GM15510 (cell line): ENCODE measurements around the gene SLC2A1.
A peak's percentile ranks its signal among the peaks of the same experiment; 100 is the strongest.

Experiments
- POLR2A ChIP-seq: IDR thresholded peaks from 3 replicates; pipeline ENCODE4 v1.6.1; 2011; ENCODE audit warnings: borderline replicate concordance; ENCODE audit not compliant: insufficient read length; ENCODE audit errors: extremely low read depth

The SLC2A1 gene

GRCh38 chr1:42924082-42924850, 34.4 kb downstream of the SLC2A1 start:
- peak; percentile 77 for TF ChIP-seq POLR2A

DNA sequence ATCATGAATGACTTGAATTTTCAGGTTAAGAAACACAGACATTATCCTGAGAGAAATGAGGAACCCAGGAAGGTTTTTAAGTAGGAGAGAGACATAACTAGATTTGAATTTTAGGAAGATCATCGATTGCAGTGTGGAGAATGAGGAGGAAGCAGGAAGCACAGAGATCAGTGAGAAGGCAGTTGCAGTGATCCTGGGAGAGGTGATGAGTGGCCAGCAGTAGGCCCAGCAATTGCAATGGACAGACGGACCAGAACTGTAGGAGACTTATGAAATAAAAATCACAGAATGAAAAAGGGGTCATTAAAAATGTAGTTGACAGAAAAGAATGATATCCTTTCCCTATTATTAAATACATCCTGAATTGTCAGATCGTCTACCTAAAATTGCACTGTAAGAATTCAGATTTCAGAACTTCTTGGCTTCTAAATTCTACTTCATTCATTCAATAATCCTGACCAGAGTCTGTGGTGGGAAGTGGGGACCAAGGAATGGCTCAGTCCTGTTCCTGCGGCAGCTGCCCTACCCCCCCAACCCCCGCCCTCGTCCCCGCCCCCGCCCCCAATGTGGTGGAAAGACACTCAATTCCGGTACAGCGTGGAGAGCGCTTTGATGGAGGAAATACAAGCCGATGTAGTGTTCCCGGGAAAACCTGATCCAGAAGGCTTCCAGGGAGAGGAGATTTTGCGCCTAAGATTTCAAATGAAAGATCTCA, 35.1 kb downstream of the SLC2A1 start:
- TF ChIP-seq POLR2A = no peak

DNA sequence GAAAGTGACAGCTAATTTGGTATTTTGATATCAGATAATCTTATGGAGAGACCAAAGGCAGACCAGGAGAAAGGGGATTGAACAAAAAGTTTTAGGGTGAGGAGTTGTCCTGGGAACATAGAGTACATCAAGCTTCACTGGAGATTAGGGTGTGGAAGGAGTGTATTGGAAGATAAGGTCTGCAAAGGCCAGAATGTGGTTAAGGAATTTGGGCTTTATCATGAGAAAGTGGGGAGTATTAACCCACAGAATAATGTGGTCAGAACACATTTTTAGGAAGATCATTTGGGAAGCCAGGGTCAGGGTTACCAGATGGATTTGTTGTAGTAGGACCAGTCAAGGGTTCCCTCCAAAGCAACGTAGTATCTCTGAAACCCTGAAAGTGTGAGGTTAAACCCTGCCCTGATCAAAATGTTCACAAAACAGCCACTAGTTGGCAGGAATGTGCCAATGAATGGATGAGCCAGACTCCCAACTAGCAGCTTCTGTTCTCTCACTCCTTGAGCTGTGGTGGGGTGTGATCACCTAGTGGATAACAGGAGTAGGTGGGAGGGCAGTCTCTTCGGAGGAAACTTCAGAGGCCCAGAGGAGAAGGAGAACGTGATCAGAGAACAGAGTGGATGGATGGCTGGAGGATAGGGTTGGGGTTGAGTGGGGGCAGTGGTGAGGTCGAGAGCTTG, 35.8 kb downstream of the SLC2A1 start:
- TF ChIP-seq POLR2A = no peak

DNA sequence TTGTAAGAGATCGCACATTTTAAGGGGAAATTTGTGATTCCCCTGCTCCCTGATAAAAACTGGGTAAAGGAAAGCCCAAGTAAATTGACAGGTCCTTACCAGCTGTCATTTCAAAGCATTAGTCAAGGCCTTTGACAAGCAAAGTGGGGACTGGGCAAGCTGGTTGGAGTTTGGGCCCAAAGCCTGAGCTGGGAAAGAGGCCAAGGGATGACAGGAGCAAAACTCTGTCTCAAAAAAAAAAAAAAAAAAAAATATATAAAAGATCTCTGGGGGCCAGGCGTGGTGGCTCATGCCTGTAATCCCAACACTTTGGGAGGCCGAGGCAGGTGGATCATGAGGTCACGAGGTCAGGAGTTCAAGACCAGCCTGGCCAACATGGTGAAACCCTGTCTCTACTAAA, 36.9 kb downstream of the SLC2A1 start:
- no peak for TF ChIP-seq POLR2A

- no peak for TF ChIP-seq POLR2A
Measured at GRCh38 chr1:42917241-42917495, 41.5 kb downstream of the SLC2A1 start.

DNA sequence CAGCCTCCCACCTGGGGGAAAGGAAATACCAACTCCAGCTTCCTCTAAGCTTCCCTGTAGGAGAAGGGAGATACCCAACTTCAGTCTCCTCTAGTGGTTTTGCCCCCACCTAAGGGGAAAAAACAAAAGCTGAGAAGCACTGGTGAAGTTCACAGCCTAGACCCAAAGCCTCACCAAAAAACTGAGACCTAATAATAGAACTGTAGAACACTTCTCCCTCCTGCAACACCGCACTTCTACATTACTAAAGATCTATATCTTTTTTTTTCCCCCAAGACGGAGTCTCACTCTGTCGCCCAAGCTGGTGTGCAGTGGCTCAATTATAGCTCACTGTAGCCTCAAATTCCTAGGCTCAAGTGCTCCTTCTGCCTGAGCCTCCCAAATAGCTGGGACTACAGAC, 43.2 kb downstream of the SLC2A1 start:
- no peak for TF ChIP-seq POLR2A

GRCh38 chr1:42914092-42914627, 44.5 kb downstream of the SLC2A1 start:
- no peak for TF ChIP-seq POLR2A

DNA sequence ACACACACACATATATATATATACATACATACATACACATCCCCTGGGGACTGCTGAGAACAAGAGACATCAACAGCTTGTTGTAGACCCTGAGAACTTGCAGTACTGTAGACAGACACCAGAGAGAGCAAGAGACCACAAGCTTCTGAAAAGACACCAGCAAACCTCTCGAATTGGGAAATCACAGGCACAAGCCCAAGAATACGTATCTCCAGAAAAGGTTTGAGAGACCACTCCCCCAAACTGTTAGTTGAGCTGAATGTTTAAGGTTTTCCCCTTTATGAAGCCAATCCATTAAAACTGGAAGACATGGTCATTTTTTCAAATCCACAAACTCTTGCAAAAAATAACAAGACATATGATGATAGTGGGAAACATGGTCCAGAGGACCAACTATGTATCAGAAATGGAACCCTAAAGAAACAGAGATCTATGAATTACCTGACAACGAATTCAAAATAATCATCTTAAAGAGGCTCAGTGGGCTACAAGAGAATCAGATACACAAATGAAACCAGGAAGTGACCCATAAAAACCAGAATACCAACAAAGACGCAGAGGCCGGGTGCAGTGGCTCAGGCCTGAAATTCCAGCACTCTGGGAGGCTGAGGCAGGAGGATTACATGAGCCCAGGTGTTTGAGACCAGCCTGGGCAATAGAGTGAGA, 45.1 kb downstream of the SLC2A1 start:
- no peak for TF ChIP-seq POLR2A

DNA sequence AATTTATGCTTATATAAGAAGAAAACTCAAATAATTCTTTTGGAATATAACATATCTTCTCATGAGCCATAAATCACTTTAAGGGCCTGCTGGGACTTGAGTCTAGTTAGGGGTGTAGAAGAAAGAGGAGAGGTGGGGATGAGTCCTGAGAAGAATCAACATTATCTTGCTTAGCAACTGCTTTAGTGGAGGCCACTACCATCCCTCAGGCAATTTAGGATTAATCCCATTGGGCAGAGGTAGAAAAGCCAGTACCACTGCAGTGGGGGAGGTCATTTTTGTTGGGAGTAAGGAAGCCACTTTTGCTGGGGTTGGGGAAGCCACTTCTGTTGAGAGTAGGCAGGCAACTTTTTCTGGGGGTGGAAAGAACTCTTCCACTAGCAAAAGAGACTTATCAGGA, 47.7 kb downstream of the SLC2A1 start:
- TF ChIP-seq POLR2A = no peak

GRCh38 chr1:42908046-42908445, 50.6 kb downstream of the SLC2A1 start:
- TF ChIP-seq POLR2A = no peak

GRCh38 chr1:42904434-42904833, 54.2 kb downstream of the SLC2A1 start:
- no peak for TF ChIP-seq POLR2A

DNA sequence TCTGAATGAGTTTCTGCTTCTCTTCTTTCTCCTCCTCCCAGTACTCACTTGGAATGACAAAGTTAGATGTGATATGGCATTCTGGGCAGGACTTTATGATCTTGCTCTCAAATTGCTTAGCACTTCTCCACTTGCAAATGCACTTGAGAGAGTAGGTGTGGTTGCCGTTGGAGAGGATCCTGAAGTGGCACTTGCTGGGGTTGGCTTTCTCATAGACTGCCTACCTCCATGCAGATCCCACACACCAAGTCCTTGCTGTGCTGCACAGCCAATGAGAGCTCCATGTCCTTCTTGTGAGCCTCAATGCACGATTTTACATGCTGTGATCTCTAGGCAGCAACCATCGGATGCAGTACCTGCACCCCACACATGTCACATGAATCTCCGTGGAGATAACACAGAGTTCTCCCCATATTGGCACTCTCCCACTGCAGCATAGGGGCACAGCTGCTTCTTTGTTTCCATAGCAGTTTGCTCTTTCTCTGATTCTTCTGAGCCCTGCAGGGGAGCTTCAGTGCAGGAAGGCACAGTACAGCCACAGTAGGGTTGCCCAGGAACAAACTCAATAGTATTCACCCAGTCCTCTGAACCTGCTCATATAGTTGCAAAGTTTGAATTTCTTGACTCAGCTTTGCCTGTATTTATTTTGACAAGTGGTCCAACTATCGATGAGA, 67.1 kb downstream of the SLC2A1 start:
- TF ChIP-seq POLR2A = no peak

DNA sequence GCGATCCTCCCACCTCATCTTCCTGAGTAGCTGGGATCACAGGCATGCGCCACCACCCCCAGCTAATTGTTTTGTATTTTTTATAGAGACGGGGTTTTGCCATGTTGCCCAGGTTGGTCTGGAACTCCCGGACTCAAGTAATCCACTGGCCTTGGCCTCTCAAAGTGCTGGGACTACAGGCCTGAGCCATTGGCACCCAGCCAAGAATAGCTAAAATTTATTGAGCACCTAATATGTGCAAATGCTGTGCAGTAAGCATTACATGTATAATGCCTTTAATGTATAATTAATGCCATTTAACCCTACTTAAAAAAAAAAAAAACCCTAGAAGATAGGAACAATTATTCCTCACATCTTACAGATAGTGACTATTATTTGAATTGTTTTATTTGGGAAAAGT, 69.4 kb downstream of the SLC2A1 start:
- TF ChIP-seq POLR2A = no peak

DNA sequence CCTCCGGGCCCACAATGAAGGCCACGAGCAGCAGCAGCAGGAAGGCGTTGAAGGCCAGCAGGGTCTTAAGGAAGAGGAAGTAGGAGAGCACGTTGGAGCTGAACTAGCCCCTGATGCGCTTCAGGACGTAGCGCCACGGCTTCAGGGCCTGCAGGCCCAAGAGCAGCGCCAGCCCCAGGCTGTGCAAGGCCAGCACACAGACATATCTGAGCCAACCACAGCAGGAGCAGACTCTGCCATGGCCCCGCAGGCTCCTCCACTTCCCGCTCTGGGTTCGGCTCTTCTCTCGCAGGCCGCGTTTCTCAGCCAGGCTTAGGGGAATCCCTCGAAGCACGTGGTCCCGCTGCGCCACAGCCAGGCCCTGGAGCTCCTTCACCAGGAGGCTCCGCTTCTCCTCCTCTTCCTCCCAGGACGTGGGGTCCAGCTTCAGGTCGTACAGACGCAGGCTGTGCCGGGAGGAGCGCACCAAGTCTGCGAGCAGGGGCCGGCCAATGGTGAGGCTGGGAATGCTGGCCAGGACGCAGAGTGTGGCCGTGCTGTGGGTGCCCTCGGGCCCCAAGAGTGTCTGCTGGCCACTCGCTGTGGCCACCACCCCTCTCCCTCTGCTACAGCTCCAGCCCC, 70.5 kb downstream of the SLC2A1 start:
- no peak for TF ChIP-seq POLR2A
